OCI-LY1 (cell line): Measurements from ENCODE around the gene ZNF853.

Source experiments
- EZH2 ChIP-seq: fragments of 200-600 bp; sonication (generic), shearing (Covaris generic); IDR thresholded peaks from 2 replicates; pipeline ENCODE4 v1.8.0; 2017; ENCODE audit warnings: borderline replicate concordance, mixed run types, mild to moderate bottlenecking, antibody characterized with exemption, low read length, moderate library complexity, mixed read lengths
- TF ChIP-seq, protein P1 (sequence below): fragments of 200-600 bp; sonication (generic), shearing (Covaris generic); IDR thresholded peaks from 2 replicates; pipeline ENCODE4 v1.5.1; 2017; ENCODE audit warnings: mild to moderate bottlenecking, antibody characterized with exemption, low read length, moderate library complexity, mixed read lengths

DNA sequence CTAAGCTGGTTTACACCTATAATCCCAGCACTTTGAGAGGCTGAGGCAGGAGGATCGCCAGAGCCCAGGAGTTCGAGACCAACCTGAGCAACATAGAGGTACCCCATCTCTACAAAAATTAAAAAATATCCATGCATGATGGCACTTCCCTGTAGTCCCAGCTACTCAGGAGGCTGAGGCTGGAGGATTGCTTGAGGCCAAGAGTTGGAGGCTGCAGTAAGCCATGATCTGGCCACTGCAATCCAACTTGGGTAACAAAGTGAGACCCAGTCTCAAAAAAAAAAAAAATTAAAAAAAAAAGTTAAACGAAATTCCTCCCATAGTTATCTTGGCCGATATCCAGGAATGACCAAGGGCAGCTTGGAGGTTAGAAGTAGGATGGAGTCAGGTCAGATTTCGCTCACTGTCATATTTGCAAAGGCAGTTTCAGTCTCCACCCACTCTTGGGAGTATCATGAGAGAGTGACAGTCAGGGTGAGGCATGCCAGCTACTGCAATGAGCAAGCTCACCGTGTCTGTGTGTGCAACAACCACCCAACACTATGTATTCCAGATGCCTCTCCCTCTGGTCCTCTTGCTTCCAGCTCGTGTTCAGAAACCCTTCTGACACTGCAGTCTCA, 44.1 kb upstream of the ZNF853 start:
- TF ChIP-seq, protein P1, sequence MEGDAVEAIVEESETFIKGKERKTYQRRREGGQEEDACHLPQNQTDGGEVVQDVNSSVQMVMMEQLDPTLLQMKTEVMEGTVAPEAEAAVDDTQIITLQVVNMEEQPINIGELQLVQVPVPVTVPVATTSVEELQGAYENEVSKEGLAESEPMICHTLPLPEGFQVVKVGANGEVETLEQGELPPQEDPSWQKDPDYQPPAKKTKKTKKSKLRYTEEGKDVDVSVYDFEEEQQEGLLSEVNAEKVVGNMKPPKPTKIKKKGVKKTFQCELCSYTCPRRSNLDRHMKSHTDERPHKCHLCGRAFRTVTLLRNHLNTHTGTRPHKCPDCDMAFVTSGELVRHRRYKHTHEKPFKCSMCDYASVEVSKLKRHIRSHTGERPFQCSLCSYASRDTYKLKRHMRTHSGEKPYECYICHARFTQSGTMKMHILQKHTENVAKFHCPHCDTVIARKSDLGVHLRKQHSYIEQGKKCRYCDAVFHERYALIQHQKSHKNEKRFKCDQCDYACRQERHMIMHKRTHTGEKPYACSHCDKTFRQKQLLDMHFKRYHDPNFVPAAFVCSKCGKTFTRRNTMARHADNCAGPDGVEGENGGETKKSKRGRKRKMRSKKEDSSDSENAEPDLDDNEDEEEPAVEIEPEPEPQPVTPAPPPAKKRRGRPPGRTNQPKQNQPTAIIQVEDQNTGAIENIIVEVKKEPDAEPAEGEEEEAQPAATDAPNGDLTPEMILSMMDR = no peak
- TF ChIP-seq EZH2 = no peak
